Effector CD8-positive, alpha-beta T cell (primary cell): Measurements from ENCODE around the gene ELP1.

Source experiments
- DNase-seq: peaks from one replicate; lab custom pipeline; 2025; lab: John Stamatoyannopoulos, UW

The ELP1 gene

DNA sequence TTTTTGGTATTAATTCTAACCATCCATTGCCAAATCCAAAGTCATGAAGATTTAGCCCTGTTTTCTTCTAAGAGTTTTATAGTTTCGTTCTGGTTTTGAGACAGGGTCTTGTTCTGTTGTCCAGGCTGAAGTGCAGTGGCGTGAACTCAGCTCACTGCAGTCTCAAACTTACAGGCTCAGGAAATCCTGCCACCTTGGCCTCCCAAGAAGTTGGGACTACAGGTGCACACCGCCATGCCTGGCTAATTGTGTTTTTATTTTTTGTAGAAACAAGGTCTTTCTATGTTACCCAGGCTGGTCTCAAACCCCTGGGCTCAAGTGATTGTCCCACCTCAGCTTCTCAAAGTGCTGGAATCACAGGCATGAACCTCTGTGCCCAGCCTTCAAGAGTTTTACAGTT, 50.8 kb downstream of the ELP1 start:
- DNase-seq: no peak

DNA sequence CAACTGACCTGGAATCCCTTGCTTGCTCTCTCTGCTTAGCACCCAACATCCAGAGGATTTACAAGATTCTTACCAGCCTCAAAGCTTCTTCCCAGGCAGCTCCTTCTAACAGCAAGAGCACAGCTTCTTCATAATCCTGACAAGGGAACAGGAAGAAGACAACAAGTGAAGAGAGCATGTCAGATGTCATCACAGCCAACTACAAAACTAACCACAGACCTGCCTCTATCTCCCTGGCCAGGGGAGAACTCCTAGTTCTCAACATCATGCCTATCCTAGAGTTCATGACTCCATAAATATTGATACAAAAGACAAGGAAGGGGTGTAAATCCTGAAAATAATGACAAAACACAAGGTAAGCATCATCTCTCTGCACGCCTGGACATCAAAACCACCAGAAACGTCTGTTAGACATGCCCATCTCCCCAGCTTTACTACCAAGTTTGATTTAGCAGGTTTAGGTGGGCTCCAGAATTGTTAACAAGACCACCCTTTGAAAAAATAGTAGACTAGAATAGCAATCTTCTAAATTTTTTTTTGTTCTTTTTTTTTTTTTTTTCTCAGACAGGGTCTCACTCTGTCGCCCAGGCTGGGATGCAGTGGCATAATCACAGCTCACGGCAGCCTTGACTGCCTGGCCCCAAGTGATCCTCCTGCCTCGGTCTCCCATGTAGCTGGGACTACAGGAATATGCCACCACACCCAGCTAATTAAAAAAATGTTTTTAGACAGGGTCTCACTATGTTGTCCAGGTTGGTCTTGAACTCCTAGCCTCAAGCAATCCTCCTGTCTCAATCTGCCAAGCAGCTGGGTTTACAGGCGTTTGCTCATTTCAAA, 51.7 kb downstream of the ELP1 start:
- no peak for DNase-seq

DNA sequence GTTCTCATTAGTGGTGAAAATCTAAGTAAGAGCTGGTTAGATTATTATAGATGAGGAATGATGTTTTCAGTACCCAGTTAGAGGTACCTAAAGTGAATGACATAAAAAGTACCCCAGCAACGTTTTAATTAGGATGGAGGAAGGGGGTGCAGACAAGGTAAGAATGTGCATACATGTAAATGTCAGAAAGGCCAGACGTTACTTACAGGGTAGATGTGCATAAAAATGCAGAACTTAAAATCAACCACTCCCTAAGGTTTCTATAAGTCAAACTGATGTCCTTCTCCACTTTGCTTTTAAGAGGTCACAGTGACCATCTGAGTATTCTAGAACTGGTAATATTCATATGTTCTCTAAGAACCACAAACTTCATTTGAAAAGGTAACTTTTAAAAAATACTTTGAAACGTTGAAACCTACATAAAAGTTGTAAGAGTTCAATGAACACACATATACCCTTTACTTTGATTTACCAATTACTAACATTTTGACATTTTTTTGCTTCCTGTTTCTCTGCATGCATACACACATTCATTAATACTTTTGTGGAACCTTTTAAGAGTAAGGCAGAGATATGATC, 53.1 kb downstream of the ELP1 start:
- no peak for DNase-seq

DNA sequence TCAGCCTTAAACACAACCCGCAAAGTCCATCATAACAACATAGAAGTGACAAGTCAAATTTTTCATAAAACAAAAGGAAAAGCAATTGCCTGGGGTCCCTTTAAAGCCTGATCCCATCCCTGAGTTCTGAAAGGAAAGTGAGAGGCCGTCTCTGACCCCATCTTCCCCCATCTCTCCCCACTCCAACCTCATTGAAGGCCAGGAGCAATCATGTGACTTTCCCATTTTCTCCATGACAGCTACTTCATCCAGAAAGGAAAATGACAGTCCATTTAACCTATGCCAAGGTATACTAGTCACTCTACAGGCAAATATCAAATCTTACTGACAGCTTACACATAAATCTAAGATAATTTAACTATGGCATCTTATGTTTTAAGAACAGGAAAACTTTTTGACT, 56.4 kb downstream of the ELP1 start:
- no peak for DNase-seq

DNA sequence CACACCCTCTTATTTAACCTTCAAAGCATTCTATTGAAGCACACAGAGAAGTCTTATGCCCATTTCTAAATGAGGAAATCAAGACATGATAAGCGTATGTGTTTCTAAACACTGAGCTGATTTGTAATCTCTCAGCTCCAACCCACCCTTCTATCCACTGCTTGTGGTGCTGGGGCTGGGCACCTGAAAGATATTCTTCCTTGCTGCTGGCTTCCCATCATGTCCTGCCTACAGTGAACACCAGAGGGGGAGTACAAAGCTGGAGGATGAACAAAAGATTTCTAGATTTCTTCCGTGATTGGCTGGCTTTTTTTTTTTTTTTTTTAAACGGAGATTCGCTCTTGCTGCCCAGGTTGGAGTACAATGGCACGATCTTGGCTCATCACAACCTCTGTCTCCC, 57.5 kb downstream of the ELP1 start:
- DNase-seq: no peak

DNA sequence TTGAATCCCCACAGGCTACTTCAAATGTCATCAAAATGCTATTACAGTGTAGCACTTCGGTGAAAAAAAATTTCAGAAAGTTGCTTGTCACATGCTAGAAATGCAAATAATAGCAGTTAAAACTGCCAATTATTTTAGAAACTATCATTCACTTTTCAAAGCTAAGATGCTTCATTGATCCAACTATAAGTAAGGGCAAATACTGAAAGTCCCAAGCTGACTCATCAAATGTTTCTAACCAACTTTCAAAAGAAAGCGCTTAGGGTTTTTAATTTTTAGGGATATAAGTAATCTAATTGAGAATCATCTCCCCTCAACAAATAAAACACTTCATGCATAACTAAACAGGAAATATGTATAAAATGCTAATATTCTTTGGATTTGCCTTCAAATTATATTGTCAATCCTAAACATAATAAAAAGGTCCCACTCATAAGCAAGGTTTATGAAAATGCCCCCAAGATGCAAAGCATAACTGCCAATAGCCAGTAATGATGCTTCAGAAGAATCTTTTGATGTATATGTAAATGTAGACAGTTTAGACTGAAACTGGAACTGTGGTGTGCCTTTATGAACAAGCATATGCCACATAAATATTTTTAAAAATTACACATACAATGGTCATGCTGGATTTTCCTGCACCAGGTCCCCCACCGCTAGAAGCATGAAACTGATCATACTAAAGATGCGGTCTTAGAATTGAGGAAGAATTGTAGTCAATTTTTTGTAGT, 59.7 kb downstream of the ELP1 start:
- no peak for DNase-seq

DNA sequence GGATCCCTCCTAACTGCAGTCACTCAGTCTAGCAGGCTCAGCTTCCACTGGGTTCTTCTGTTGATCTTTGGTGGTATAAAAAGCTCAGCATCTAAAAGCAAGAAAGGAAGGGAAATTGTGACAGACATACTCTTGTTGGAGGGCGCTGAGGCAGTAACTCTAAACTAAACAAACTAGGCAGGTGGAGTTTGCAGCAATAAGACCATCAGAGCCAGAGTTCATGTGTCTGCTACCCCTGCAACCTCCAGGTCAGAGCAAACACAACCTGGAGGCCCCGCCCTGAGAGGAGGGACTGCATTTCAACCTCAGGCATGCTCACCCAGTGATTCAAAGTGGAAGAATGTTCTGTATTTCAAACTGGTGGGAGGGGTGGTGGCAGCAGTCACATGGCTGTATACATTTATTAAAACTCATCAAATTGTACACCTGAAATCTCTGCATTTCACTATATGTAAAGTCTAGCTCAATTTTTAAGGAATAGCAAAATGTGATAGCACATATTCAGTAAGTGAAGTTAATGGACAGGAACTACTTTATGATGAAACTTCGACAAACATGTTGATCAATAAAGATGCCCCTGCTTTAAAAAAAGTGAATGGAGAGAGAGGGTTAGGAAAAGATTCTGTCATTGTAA, 64.7 kb downstream of the ELP1 start:
- DNase-seq: no peak

DNA sequence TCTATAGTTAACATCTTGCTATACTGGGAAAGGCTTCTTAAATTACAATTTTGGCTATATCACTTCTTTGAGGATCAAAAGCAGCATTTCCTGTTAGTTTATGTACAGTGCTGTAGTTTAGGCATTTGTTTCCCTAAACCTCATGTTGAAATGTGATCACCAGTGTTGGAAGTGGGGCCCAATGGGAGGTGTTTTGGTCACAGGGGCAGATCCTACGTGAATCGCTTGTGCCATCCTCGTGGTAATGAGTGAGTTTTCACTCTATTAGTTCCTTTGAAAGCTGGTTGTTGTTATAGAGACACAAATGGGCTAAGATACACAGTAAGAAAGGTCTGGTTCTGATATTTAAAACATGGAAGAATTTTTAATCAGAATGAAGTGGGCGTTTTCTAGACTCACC, 66.1 kb downstream of the ELP1 start:
- DNase-seq: no peak

DNA sequence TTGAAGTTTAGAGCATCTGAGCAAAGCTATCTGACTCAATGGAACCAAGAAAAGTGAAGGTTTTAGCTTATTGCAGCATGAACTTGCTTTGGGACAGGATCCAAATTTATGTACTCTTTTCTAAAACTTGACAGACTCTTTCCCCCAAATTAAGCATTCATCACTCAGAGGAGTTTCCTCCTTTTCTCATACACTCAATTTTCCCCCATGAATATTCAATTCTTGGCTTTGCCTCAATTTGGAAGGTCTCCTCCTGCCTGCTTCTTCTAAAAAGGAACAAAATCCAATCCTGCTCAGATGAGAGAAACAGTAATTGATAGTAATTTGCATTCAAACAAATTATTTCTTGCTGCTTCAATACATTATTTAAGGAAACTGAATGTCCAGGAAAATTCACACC, 66.8 kb downstream of the ELP1 start:
- no peak for DNase-seq

DNA sequence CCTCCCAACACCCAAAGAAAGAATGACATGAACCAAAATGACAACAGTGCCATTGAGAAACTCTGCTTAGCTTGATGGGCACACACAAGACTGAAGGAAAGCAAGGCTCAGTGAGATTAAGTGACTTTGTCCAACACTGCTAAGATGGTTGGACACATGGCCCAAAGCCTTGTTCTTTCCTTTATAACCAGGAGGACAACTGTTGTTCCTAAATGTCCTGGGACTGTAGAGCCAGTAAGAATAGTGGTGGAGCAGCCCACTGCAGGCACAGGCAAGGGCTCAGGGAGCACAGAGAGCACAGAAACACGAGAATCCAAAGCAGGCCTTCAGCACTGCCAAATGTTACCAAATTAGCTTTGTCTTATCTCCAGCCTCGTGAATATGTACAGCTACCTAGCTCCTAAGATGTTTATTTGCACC, 67.9 kb downstream of the ELP1 start:
- DNase-seq: no peak

DNA sequence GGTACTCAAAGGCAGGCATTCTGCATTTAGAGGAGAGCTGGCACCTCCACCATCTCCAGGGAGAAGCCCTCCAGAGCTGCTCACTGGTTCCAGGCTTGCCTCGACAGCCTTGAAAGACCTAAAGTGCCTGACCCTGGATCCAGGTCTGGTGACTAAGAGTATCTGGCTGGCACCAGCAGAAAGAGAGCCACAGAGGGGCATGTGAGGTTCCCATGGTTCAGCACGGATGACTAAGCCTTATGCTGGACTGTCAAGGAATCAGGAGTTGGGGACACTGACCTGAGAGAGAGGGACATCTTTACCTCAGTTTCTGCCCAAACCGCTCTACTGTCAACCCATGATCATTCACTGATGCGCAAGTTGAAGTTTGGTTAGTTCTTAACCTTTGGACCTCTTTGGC, 68.9 kb downstream of the ELP1 start:
- no peak for DNase-seq

DNA sequence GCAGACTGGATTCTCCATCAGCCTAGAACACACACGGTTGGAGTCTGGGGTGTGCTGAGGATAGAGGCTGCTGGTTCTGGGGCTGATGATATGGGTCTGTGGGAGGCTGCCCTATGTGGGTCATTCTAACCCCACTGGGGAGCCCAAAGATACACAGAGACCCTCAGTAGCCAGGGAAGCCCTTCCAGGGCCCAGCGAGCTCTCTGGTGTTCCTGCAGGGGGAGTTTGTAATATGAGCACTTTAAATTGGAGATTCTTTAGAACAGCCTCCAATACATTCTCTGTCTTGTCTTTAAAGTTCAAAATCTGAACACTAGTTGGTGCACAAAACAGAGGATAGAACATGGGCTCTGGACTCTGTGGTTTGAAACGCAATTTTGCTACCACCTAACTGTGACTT, 69.5 kb downstream of the ELP1 start:
- no peak for DNase-seq

DNA sequence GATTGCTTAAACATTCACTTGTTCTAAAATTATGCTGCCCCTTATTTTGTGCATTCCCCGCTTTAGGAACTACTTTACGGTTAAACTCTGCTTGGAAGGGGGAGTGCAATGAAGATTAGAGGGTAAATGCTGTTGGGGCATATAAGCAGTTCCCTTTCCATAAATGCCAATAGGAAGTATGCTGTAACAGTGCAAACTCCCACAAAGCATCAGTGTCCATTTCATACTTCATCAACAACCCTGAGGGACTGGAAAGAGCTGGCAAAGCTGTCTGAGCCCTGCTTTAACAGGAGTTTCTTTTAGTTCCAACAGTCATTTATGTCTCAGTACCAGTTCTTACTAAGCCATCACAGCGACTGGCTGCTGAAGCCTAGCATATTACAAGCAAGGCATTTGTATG, 70.0 kb downstream of the ELP1 start:
- DNase-seq: no peak

DNA sequence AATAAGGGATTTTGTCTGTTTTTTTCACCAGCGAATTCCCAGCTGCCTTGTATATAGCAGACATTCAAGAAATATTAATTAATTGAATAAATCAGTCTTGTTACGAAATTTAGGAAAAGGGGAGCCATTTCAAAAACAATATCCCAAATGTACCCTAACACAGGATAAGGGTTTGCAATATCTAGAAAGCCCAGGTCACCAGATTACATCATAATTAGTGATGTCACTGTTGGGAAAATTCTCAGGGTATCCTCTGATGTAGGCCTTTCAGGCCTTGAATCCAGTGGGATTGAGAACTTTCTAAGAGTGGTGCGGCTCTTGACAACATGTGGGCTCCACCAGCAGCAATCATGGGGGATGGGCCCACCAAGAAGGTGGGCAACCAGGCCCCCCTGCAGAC, 71.9 kb downstream of the ELP1 start, which contains the start of gene ACTL7A:
ACTL7A (plus strand) TSS at position 270 of the 400 bp plus-strand sequence; CDS start at position 327, 57 bp downstream.
- DNase-seq: no peak

DNA sequence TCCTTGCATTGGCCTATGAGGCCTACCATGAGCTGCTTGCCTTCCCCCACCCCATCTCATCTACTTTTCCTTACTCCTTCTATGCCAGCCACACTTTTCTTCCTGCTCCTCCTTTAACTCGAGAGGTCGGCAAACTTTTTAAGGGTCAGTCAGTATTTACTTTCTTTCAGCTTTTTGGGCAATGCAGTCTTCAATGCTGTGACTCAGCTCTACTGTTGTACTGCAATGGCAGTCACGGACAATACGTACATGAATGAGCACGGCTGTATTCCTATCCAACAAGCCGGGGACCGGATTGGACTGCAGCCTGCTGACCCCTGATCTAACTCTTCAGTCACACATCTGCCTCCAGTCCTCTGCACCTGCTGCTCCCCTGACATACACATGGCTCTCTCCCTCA, 72.5 kb downstream of the ELP1 start:
- no peak for DNase-seq

DNA sequence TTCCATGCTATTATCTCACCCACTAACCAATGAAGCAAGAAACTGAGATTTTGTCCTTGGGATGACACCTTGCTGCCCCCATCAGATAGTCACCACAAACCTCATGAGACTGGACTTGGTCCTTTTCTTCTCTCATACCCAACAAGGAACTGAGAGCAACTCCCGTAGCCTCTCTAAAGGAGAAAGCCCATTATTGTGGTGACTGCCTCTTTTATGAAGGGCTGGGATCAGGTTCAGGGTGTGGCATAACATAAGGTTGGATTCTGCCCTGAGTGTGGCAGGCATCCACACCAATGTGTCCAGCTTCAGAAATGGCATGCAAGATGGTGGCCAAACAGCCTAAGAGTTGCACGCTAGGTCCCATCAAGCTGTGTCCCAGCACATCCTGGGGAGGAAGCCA, 73.2 kb downstream of the ELP1 start:
- no peak for DNase-seq

DNA sequence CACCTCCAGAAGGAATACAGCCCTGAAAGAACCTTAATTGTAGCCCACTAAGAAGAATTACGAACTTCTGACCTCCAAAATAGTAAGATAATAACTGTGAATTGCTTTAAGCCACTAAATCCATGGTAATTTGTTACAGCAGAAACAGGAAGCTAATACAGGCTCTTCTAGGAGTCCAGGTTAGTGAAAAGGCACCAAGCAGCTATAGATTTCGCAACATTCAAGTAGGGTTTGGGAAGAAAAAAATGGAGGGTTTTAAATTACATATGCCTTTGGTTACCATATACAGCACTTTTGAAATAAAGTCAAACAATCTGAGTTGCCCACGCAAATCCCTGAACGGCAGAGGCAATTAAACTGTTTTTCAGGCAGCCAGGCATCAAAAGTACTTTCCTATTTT, 73.6 kb downstream of the ELP1 start:
- no peak for DNase-seq

DNA sequence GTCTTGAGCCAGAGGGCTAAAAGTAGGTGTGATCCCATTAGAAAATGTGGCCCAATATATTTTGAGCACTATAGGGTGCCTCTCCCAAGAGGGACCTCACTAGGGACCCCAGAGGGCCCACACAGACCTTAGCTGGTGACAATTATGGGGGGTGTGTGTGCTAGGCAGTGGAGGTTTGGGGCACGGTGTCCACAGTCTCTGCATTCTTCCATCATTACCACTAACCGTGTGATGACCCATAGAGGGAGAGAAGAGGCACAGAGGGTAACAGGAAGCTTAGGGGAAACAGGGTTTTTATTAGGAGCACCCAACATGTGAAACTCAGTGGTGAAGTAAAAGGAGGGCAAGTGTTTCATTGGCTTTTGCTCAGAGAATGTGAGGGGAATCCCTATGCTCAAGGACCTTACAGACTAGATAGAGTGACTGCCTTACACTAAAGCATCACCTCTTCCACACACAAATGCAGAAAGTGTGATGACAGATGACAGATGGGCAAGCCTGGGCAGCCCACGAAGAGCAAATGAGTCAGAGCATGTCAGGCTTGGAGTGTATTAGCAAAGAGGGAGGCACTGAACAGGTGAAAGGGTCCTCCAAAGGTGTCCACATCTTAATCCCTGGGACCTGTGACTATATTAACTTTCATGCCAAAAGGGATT, 74.3 kb downstream of the ELP1 start:
- DNase-seq: no peak

DNA sequence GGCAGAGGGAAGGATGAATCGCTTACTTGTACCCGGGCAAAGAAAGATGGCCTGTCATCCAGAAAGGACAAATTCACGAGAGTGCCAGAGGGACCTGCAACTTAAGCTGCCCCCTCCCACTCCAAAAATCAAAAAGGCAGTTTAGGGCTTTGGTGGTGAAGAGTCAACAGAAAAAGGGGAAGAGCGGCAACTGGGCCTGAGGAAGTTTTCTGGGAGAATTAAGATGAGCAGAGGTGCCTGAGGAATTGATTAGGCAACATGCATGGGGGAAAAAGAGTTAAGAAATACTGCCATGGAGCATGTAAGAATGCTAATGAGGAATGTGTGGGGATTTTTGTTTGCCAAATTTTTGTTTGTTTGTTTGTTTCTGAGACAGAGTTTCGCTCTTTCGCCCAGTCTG, 76.4 kb downstream of the ELP1 start:
- no peak for DNase-seq

DNA sequence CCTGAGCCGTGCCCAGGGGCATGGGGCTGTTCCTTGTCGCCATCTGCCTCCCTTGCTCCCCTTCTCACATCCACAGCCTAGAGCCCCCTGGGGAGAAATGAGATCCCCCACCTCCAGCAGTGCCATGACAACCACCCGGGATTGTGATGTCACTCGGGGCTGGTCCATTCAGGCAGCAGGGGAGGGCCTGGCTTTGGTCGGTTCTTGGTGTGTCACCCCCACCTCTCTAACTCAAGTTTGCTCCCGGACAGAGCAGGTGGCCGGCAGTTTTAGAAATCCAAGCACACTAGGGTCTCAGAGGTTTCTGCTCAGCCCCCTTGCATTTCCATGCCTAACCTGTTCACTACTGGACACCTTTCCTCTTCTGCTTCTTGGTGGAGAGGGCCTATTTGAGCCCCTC, 78.0 kb downstream of the ELP1 start, which contains the start of gene ACTL7B:
ACTL7B (minus strand) TSS at position 99 of the 400 bp plus-strand sequence; CDS start at position 43, 56 bp downstream.
- no peak for DNase-seq

DNA sequence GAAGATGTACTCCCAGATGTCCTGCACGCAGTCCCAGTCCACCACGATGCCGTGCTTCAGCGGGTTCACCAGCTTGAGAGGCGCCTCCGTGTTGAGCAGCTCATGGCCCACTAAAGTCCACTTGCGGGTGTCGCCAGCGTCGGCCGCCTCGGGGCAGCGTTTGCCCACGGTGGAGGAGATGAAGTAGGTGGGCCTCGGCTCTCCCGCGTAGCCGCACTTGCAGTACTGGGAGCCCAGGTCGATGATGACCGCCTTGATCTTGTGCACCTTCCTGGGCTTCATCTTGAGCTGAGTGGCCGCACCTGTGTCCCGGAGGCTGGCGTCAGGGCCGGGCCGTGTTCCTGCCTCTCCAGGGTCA, 78.4 kb downstream of the ELP1 start:
- DNase-seq: no peak
